ENCODE measurements around the gene SERINC4. TPM values are rescaled to one million over a fixed set of nuclear protein-coding genes. Genes with fewer than 3 reads are reported as not detected.

SERINC4 gene
- total and polyA plus RNA-seq, 9 of the 15 experiments (the other 6 are each of a cell fraction or from before 2014, with no cell fraction given), result 0.14 to 0.86 (median 0.18) TPM; not detected in 2

- ATAC-seq (peak; percentile 41), DNase-seq (ENCODE audit: extremely low read depth in 1 of 4, low spot score in 3 of 4) (peak in 1 of 4 experiments; percentile 40), FAIRE-seq (no peak)
- ChIA-PET CTCF (ENCODE audit: low intra/inter-chr PET ratio) (no interaction called here), POLR2A (interaction anchor here (0.6 to 3.2 kb wide), 12 partner anchors 11 to 370 kb away, joined by 3 to 13 read pairs (median 4); partner anchors contain the start of genes HYPK and SERF2)
- Histone ChIP-seq H3K9me3 (replicated peaks; ENCODE audit: control insufficient read depth, insufficient read depth, low read depth, low read length) (no peaks in the 10 kb centered on the region), H3K79me2 (ENCODE audit: control insufficient read depth, insufficient read depth, low read length) (no peaks in the 10 kb centered on the region), H3K27me3 (ENCODE audit: control insufficient read depth in 2 of 2, insufficient read depth in 2 of 2, low read length in 2 of 2) (no peaks in the 10 kb centered on the region), H3K9me1 (ENCODE audit: control insufficient read depth, insufficient read depth, low read length) (no peaks in the 10 kb centered on the region), H3K36me3 (ENCODE audit: control insufficient read depth, insufficient read depth, low read length) (peaks cover 30% of the 10 kb centered on the region), H3K27ac (ENCODE audit: extremely low read depth, low read depth, low read length) (no peak overlapping the region), H2AFZ (ENCODE audit: low read depth, low read length) (peak overlapping the region; percentile 71), H3K4me3 (peak overlapping the region; percentile 32), H3K4me1 (replicated peaks in 1 of 2; ENCODE audit: control insufficient read depth in 2 of 2, insufficient read depth in 2 of 2, low read length in 2 of 2) (peaks cover 5 to 19% of the 10 kb centered on the region in 2 experiments; a peak in 4 of 5 replicates), H3K4me2 (ENCODE audit: insufficient read depth, low read length) (peak overlapping the region; percentile 75), H4K20me1 (replicated peaks; ENCODE audit: control insufficient read depth, insufficient read depth, low read length) (no peaks in the 10 kb centered on the region; the same call in 1 of the 2 replicates), H3K9ac (ENCODE audit: insufficient read depth in 1 of 2, low read depth in 2 of 2, low read length in 2 of 2) (peak overlapping the region in 1 of 2 experiments; percentile 86; a peak in 2 of 4 replicates)
- TF ChIP-seq RBM34 (IDR thresholded peaks at IDR 0.05; ENCODE audit: borderline replicate concordance, insufficient read depth, low read length), result no peak
- peak; percentile 80 for TF ChIP-seq POLR2G (IDR thresholded peaks at IDR 0.05; ENCODE audit: low read depth, low read length)
- WGBS (ENCODE audit: insufficient coverage, low coverage, missing lambda C conversion rate), result 58% methylated on average over 25 of the region's 35 CpGs
- in situ Hi-C loops (cut with MboI), result no loop called here
- no TSS peak for BruUV-seq (replicated peaks)
- intact Hi-C loops (cut with micrococcal nuclease), result no loop called here
Observed at GRCh38 chr15:43776101-43776717, 23.8 kb downstream of the SERINC4 start.

- Histone ChIP-seq H3K4me1 (replicated peaks in 1 of 2; ENCODE audit: control insufficient read depth in 2 of 2, insufficient read depth in 2 of 2, low read length in 2 of 2) (peaks cover 3 to 19% of the 10 kb centered on the region in 2 experiments; a peak in 4 of 5 replicates), H3K36me3 (ENCODE audit: control insufficient read depth, insufficient read depth, low read length) (peaks cover 36% of the 10 kb centered on the region), H3K9ac (ENCODE audit: insufficient read depth in 1 of 2, low read depth in 2 of 2, low read length in 2 of 2) (no peak overlapping the region), H3K9me3 (replicated peaks; ENCODE audit: control insufficient read depth, insufficient read depth, low read depth, low read length) (no peaks in the 10 kb centered on the region), H3K79me2 (ENCODE audit: control insufficient read depth, insufficient read depth, low read length) (no peaks in the 10 kb centered on the region), H3K4me2 (ENCODE audit: insufficient read depth, low read length) (peak overlapping the region; percentile 75; the same call in 1 of the 2 replicates), H3K4me3 (no peak overlapping the region), H4K20me1 (replicated peaks; ENCODE audit: control insufficient read depth, insufficient read depth, low read length) (no peaks in the 10 kb centered on the region; the same call in 1 of the 2 replicates), H3K27ac (ENCODE audit: extremely low read depth, low read depth, low read length) (no peak overlapping the region), H2AFZ (ENCODE audit: low read depth, low read length) (no peak overlapping the region), H3K27me3 (ENCODE audit: control insufficient read depth in 2 of 2, insufficient read depth in 2 of 2, low read length in 2 of 2) (no peaks in the 10 kb centered on the region), H3K9me1 (ENCODE audit: control insufficient read depth, insufficient read depth, low read length) (no peaks in the 10 kb centered on the region)
- no peak for FAIRE-seq
- ChIA-PET CTCF (ENCODE audit: low intra/inter-chr PET ratio) (no interaction called here), POLR2A (interaction anchor here (0.6 to 3.2 kb wide), 4 partner anchors 10 to 21 kb away, joined by 4 to 12 read pairs (median 8); no protein-coding TSS in a partner anchor)
- TSS peak; percentile 57 for BruUV-seq (replicated peaks)
- intact Hi-C loops (cut with micrococcal nuclease), result no loop called here
- ATAC-seq, result peak; percentile 32; the same call in 2 of the 3 replicates
- peak in 1 of 4 experiments; percentile 40 for DNase-seq (ENCODE audit: extremely low read depth in 1 of 4, low spot score in 3 of 4)
- WGBS (ENCODE audit: insufficient coverage, low coverage, missing lambda C conversion rate), result 90% methylated on average over 1 of the region's 1 CpG
- in situ Hi-C loops (cut with MboI), result no loop called here
- no peak for TF ChIP-seq PCBP2 (IDR thresholded peaks at IDR 0.05; ENCODE audit: low read depth, low read length, poor library complexity, severe bottlenecking)
- TF ChIP-seq RBM39 (optimal IDR thresholded peaks at IDR 0.05; ENCODE audit: low read depth, low read length), result peak; percentile 28
- TF ChIP-seq POLR2G (IDR thresholded peaks at IDR 0.05; ENCODE audit: low read depth, low read length), result no peak
- no peak for TF ChIP-seq ZC3H8 (IDR thresholded peaks at IDR 0.05)
- TF ChIP-seq ETV5 (CRISPR knock-in tag; IDR thresholded peaks at IDR 0.05; ENCODE audit: low read depth), result no peak
- peak in 1 of 2 experiments; percentile 11 for TF ChIP-seq E2F6 (IDR thresholded peaks at IDR 0.05; ENCODE audit: borderline replicate concordance in 1 of 2, extremely low read depth in 1 of 2, insufficient read depth in 1 of 2, insufficient read length in 1 of 2, low read depth in 1 of 2, low read length in 1 of 2, poor library complexity in 1 of 2, severe bottlenecking in 1 of 2)
- TF ChIP-seq RAD21 (CRISPR knock-in tag; conservative IDR thresholded peaks at IDR 0.05 in 1 of 2, IDR thresholded peaks at IDR 0.05 in 1 of 2), result peak in 1 of 2 experiments; percentile 34; a peak in 3 of 4 replicates
- no peak for TF ChIP-seq CXXC5 (CRISPR knock-in tag; IDR thresholded peaks at IDR 0.05)
Observed at GRCh38 chr15:43775411-43775965, 24.5 kb downstream of the SERINC4 start.
